Osteocyte (in vitro differentiated cells): ENCODE results near the gene ANKFN1. TPM values are rescaled to one million over a fixed set of nuclear protein-coding genes. Genes with fewer than 3 reads are reported as not detected.

Experiments used
- DNase-seq: peaks from one replicate; pipeline ENCODE4 v3.0.0; 2021; ENCODE audit warnings: mixed read lengths; ENCODE audit not compliant: unreplicated experiment; ENCODE audit errors: extremely low spot score
- H3K27ac Mint-ChIP-seq: one replicate; pipeline ENCODE4 v1.8.0; 2021; ENCODE audit warnings: mild to moderate bottlenecking, mixed read lengths; ENCODE audit not compliant: unreplicated experiment
- H3K27me3 Mint-ChIP-seq: one replicate; pipeline ENCODE4 v1.8.0; 2021; ENCODE audit warnings: mixed read lengths; ENCODE audit not compliant: unreplicated experiment
- H3K36me3 Mint-ChIP-seq: one replicate; pipeline ENCODE4 v1.8.0; 2021; ENCODE audit warnings: mixed read lengths; ENCODE audit not compliant: unreplicated experiment
- H3K4me1 Mint-ChIP-seq: one replicate; pipeline ENCODE4 v1.8.0; 2021; ENCODE audit warnings: mixed read lengths; ENCODE audit not compliant: unreplicated experiment
- H3K4me3 Mint-ChIP-seq: one replicate; pipeline ENCODE4 v1.8.0; 2021; ENCODE audit warnings: mild to moderate bottlenecking, moderate library complexity, mixed read lengths; ENCODE audit not compliant: unreplicated experiment
- H3K9me3 Mint-ChIP-seq: one replicate; pipeline ENCODE4 v1.8.0; 2021; ENCODE audit warnings: mixed read lengths; ENCODE audit not compliant: unreplicated experiment
- total RNA-seq: library from RNA; stranded (reverse); gene quantifications from 2 replicates; pipeline ENCODE4 v1.2.1, GENCODE V29; 2021
- TF ChIP-seq, protein P1 (sequence below): fragments of 200-600 bp; sonication (generic); IDR thresholded peaks from 2 replicates; pipeline ENCODE4 v1.5.0; 2021; ENCODE audit warnings: antibody characterized with exemption, mild to moderate bottlenecking, moderate library complexity

ANKFN1 gene
- total RNA-seq, 1 donor from 2014 or later, result not detected

GRCh38 chr17:56121191-56122051 is 31.9 kb upstream of the ANKFN1 start:
- Mint-ChIP-seq H3K36me3 (no peaks in the 10 kb centered on the region), H3K4me1 (no peaks in the 10 kb centered on the region), H3K4me3 (no peak overlapping the region), H3K27ac (no peak overlapping the region), H3K27me3 (no peaks in the 10 kb centered on the region), H3K9me3 (no peaks in the 10 kb centered on the region)
- TF ChIP-seq, protein P1, sequence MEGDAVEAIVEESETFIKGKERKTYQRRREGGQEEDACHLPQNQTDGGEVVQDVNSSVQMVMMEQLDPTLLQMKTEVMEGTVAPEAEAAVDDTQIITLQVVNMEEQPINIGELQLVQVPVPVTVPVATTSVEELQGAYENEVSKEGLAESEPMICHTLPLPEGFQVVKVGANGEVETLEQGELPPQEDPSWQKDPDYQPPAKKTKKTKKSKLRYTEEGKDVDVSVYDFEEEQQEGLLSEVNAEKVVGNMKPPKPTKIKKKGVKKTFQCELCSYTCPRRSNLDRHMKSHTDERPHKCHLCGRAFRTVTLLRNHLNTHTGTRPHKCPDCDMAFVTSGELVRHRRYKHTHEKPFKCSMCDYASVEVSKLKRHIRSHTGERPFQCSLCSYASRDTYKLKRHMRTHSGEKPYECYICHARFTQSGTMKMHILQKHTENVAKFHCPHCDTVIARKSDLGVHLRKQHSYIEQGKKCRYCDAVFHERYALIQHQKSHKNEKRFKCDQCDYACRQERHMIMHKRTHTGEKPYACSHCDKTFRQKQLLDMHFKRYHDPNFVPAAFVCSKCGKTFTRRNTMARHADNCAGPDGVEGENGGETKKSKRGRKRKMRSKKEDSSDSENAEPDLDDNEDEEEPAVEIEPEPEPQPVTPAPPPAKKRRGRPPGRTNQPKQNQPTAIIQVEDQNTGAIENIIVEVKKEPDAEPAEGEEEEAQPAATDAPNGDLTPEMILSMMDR, result no peak
- no peak for DNase-seq

DNA sequence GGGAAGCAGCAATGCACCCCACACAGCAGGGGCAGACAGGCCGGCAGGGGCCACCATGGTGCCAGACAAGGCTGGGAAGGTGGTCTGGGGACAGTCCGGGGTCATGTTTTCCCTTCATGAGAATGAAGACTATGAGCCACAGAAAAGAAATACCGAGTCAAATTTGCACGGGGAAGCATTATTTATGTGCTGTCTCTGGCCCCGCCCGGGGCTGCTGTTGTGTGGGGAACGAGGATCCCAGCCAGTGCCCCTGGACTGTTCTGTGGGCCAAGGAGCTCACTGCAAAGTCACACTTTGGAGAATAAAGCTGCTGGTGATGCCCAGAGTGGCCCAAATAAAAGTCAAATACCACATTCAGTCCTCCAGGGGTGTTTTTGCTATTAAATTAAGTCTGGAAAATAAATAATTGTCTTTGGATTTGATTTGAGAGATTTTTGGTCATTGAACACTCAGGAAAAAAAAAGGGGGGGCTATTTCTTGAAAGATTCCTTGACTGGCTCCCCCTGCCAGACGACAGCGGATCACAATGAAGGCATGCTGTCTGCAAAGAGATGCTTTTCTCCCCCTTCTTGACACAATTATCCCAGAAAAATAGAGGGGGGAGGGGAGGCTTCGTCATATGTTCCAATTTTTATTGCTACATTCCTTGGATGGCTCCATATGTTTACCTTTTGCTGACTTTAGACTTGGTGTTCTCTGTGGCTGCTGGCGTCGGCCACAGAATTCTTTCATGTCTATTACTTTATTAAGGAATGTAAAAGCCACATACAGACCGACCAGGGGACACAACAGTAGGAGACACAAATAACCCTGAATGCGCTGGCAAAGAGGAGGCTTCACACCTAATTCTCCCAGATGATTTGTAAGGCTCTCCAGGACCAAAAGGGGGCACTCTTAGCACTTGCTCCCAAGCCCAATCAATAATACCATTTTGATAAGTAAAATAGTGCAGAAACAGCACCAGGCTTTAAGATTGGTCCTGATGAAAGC is 27.1 kb upstream of the ANKFN1 start:
- TF ChIP-seq, protein P1, result peak; percentile 48
- Mint-ChIP-seq H3K36me3 (no peaks in the 10 kb centered on the region), H3K27ac (no peak overlapping the region), H3K4me1 (no peaks in the 10 kb centered on the region), H3K4me3 (no peak overlapping the region), H3K9me3 (no peaks in the 10 kb centered on the region), H3K27me3 (no peaks in the 10 kb centered on the region)
- DNase-seq, result no peak

GRCh38 chr17:56130026-56130425 is 23.2 kb upstream of the ANKFN1 start:
- DNase-seq, result no peak
- Mint-ChIP-seq H3K4me3 (no peak overlapping the region), H3K27me3 (no peaks in the 10 kb centered on the region), H3K36me3 (no peaks in the 10 kb centered on the region), H3K9me3 (no peaks in the 10 kb centered on the region), H3K4me1 (no peaks in the 10 kb centered on the region), H3K27ac (no peak overlapping the region)
- TF ChIP-seq, protein P1, result no peak

DNA sequence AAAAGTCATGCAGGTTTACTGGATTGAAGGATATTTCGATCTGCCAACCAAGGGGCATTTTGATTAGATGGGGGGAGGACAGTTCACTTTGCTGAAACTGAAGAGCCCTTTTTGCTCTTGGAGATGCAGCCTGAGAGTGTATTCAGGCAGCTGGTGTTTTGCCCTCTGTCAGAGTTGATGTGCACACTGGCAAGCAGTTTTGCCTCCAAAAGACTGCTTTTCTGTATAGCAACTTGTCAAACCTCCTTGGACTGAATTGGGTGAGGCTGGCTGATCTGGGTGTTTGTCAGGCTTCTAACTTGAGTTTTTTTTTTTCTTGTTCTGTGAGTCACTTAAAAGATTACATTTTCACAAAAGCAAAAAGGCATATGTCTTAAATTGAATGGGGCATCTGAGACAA is 22.6 kb upstream of the ANKFN1 start:
- no peak overlapping the region for H3K27ac Mint-ChIP-seq
- H3K9me3 Mint-ChIP-seq, result no peaks in the 10 kb centered on the region
- H3K4me1 Mint-ChIP-seq, result no peaks in the 10 kb centered on the region
- no peaks in the 10 kb centered on the region for H3K36me3 Mint-ChIP-seq
- no peaks in the 10 kb centered on the region for H3K27me3 Mint-ChIP-seq
- no peak for DNase-seq
- TF ChIP-seq, protein P1, result no peak
- no peak overlapping the region for H3K4me3 Mint-ChIP-seq

- H3K27ac Mint-ChIP-seq, result no peak overlapping the region
- H3K27me3 Mint-ChIP-seq, result no peaks in the 10 kb centered on the region
- H3K4me3 Mint-ChIP-seq, result no peak overlapping the region
- no peaks in the 10 kb centered on the region for H3K9me3 Mint-ChIP-seq
- TF ChIP-seq, protein P1, result no peak
- no peak for DNase-seq
- no peaks in the 10 kb centered on the region for H3K36me3 Mint-ChIP-seq
- H3K4me1 Mint-ChIP-seq, result no peaks in the 10 kb centered on the region
Measured at GRCh38 chr17:56131431-56131830, 21.8 kb upstream of the ANKFN1 start.
